DOHH2 (cell line): ENCODE data around the gene FAM184A.

ENCODE experiments used
- CTCF ChIP-seq: fragments of 200-600 bp; sonication (generic); IDR thresholded peaks from one replicate; pipeline ENCODE4 v1.5.1; 2014; ENCODE audit warnings: antibody characterized with exemption, mild to moderate bottlenecking, low read depth, low read length; ENCODE audit not compliant: poor library complexity, severe bottlenecking
- EZH2phosphoT487 ChIP-seq: fragments of 200-600 bp; sonication (generic); IDR thresholded peaks from 2 replicates; pipeline ENCODE4 v1.6.1; 2017; ENCODE audit warnings: borderline replicate concordance, mild to moderate bottlenecking, antibody characterized with exemption, low read length, moderate library complexity, mixed read lengths

GRCh38 chr6:119127627-119128026 lies 49.2 kb upstream of the FAM184A start:
- TF ChIP-seq CTCF (no peak), EZH2phosphoT487 (no peak)
